GM12892 (cell line): Measurements from ENCODE around the gene PLVAP.

ENCODE experiments used
- POLR2A ChIP-seq: IDR thresholded peaks from 2 replicates; pipeline ENCODE4 v1.6.1; 2011; ENCODE audit warnings: low read depth, low read length, control low read depth
- POLR2AphosphoS5 ChIP-seq: IDR thresholded peaks from 2 replicates; pipeline ENCODE4 v1.6.1; 2011; ENCODE audit warnings: low read depth, low read length, control low read depth
- TAF1 ChIP-seq: IDR thresholded peaks from 2 replicates; pipeline ENCODE4 v1.6.1; 2011; ENCODE audit warnings: low read depth, mild to moderate bottlenecking, control low read depth, low read length, borderline replicate concordance

DNA sequence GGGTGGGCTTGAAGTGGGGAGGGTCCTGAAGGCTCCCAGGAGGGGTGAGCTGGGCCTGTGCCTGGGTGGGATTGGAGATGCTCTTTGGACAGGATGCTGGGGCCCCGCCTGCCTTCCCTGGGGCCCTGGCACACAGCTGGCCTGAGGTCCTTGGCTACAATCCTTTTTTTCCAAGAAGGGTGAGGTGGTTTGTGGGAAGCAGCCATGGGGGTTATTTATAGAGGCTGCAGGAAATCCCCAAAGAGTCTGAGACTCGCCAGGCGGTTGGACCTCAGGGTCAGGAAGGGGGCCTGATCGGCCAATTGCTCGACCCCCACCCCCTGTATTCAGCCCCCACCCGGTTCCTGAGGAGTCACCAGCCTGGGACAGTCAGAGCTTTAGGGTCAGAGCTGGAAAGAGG is 29.8 kb downstream of the PLVAP start:
- TF ChIP-seq POLR2AphosphoS5 (no peak), POLR2A (no peak), TAF1 (no peak)
